Measurements from ENCODE around the gene PRDM5. TPM values are rescaled to one million over a fixed set of nuclear protein-coding genes. Genes with fewer than 3 reads are reported as not detected.

The PRDM5 gene
- total RNA-seq, 1 donor from 2014 or later, result 6.5 TPM

GRCh38 chr4:120918788-120919187 lies 3.7 kb downstream of the PRDM5 start:
- Histone ChIP-seq H3K4me1 (ENCODE audit: insufficient read depth, low read length) (peaks cover 6% of the 10 kb centered on the region), H3K9ac (ENCODE audit: low read length) (no peak overlapping the region), H2AFZ (ENCODE audit: low read depth, low read length) (no peak overlapping the region), H3K27me3 (ENCODE audit: insufficient read depth, low read length) (no peaks in the 10 kb centered on the region), H3K4me2 (ENCODE audit: low read length) (no peak overlapping the region), H4K20me1 (ENCODE audit: insufficient read depth, low read length) (no peaks in the 10 kb centered on the region), H3K9me3 (ENCODE audit: insufficient read depth, low read depth, low read length) (no peaks in the 10 kb centered on the region), H3K36me3 (ENCODE audit: insufficient read depth, low read length) (no peaks in the 10 kb centered on the region), H3K4me3 (ENCODE audit: insufficient read depth, low read depth, low read length) (no peak overlapping the region), H3K27ac (ENCODE audit: low read depth, low read length) (no peak overlapping the region), H3K79me2 (ENCODE audit: insufficient read depth, low read length) (peaks cover 14% of the 10 kb centered on the region)
- no peaks in the 10 kb centered on the region for H3K9me3 Mint-ChIP-seq (ENCODE audit: unreplicated experiment)
- no peak overlapping the region for H3K4me3 Mint-ChIP-seq (ENCODE audit: unreplicated experiment)
- DNase-seq (ENCODE audit: low read depth), result peak; percentile 27
- TF ChIP-seq EZH2 (IDR thresholded peaks at IDR 0.05; ENCODE audit: insufficient read depth, low read length), result no peak
- no peak for TF ChIP-seq CTCF (IDR thresholded peaks at IDR 0.05; ENCODE audit: insufficient read depth, low read depth, low read length)
- no peak for FAIRE-seq
- no peaks in the 10 kb centered on the region for H3K27me3 Mint-ChIP-seq (ENCODE audit: low read depth, unreplicated experiment)
- no peaks in the 10 kb centered on the region for H3K36me3 Mint-ChIP-seq (ENCODE audit: low read depth, unreplicated experiment)
- no peak overlapping the region for H3K27ac Mint-ChIP-seq (ENCODE audit: unreplicated experiment)
- H3K4me1 Mint-ChIP-seq (ENCODE audit: low read depth, unreplicated experiment), result peaks cover 3% of the 10 kb centered on the region

- Histone ChIP-seq H3K4me3 (ENCODE audit: insufficient read depth, low read depth, low read length) (no peak overlapping the region), H2AFZ (ENCODE audit: low read depth, low read length) (no peak overlapping the region), H3K9ac (ENCODE audit: low read length) (no peak overlapping the region), H3K4me2 (ENCODE audit: low read length) (no peak overlapping the region), H4K20me1 (ENCODE audit: insufficient read depth, low read length) (no peaks in the 10 kb centered on the region), H3K79me2 (ENCODE audit: insufficient read depth, low read length) (peaks cover 14% of the 10 kb centered on the region), H3K27me3 (ENCODE audit: insufficient read depth, low read length) (no peaks in the 10 kb centered on the region), H3K4me1 (ENCODE audit: insufficient read depth, low read length) (peaks cover 6% of the 10 kb centered on the region), H3K9me3 (ENCODE audit: insufficient read depth, low read depth, low read length) (no peaks in the 10 kb centered on the region), H3K36me3 (ENCODE audit: insufficient read depth, low read length) (no peaks in the 10 kb centered on the region), H3K27ac (ENCODE audit: low read depth, low read length) (no peak overlapping the region)
- Mint-ChIP-seq H3K27me3 (ENCODE audit: low read depth, unreplicated experiment) (no peaks in the 10 kb centered on the region), H3K9me3 (ENCODE audit: unreplicated experiment) (no peaks in the 10 kb centered on the region), H3K4me1 (ENCODE audit: low read depth, unreplicated experiment) (peaks cover 3% of the 10 kb centered on the region), H3K36me3 (ENCODE audit: low read depth, unreplicated experiment) (no peaks in the 10 kb centered on the region), H3K4me3 (ENCODE audit: unreplicated experiment) (no peak overlapping the region), H3K27ac (ENCODE audit: unreplicated experiment) (no peak overlapping the region)
- DNase-seq (ENCODE audit: low read depth), result no peak
- no peak for FAIRE-seq
- TF ChIP-seq EZH2 (IDR thresholded peaks at IDR 0.05; ENCODE audit: insufficient read depth, low read length), result no peak
- no peak for TF ChIP-seq CTCF (IDR thresholded peaks at IDR 0.05; ENCODE audit: insufficient read depth, low read depth, low read length)
These were observed 4.4 kb downstream of the PRDM5 start for GRCh38 chr4:120918092-120918491.

DNA sequence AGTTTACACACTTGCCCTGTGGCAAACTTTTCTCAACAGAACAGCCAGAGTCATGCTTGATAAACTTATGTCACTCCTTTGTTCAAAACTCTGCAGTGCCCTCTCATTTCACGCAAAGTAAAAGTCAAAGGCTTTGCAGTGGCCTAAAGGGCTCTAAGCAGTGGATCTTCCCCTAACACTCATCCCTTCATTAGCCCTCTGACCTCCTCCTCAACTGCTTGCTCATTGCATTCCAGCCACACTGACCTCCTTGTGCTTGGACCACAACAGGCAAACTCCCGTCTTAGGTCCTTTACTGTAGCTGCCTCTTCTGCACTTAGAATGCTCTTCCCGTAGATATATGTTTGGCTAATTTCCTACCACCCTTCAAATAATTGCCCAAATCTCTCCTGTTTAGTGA lies 5.6 kb downstream of the PRDM5 start:
- FAIRE-seq, result no peak

More for the DNA sequence above, 5.6 kb downstream of the PRDM5 start:
- H3K4me2 ChIP-seq (ENCODE audit: low read length), result no peak overlapping the region
- no peaks in the 10 kb centered on the region for H3K9me3 ChIP-seq (ENCODE audit: insufficient read depth, low read depth, low read length)
- H3K79me2 ChIP-seq (ENCODE audit: insufficient read depth, low read length), result peaks cover 14% of the 10 kb centered on the region
- H3K4me3 ChIP-seq (ENCODE audit: insufficient read depth, low read depth, low read length), result no peak overlapping the region
- H3K4me1 ChIP-seq (ENCODE audit: insufficient read depth, low read length), result peaks cover 6% of the 10 kb centered on the region
- no peaks in the 10 kb centered on the region for H3K27me3 Mint-ChIP-seq (ENCODE audit: low read depth, unreplicated experiment)
- no peak overlapping the region for H3K27ac Mint-ChIP-seq (ENCODE audit: unreplicated experiment)
- H2AFZ ChIP-seq (ENCODE audit: low read depth, low read length), result no peak overlapping the region
- H3K4me3 Mint-ChIP-seq (ENCODE audit: unreplicated experiment), result no peak overlapping the region
- DNase-seq (ENCODE audit: low read depth), result no peak
- no peaks in the 10 kb centered on the region for H3K36me3 Mint-ChIP-seq (ENCODE audit: low read depth, unreplicated experiment)
- H3K36me3 ChIP-seq (ENCODE audit: insufficient read depth, low read length), result no peaks in the 10 kb centered on the region
- no peak overlapping the region for H3K9ac ChIP-seq (ENCODE audit: low read length)
- no peaks in the 10 kb centered on the region for H3K27me3 ChIP-seq (ENCODE audit: insufficient read depth, low read length)
- no peak for TF ChIP-seq CTCF (IDR thresholded peaks at IDR 0.05; ENCODE audit: insufficient read depth, low read depth, low read length)
- H4K20me1 ChIP-seq (ENCODE audit: insufficient read depth, low read length), result no peaks in the 10 kb centered on the region
- H3K27ac ChIP-seq (ENCODE audit: low read depth, low read length), result no peak overlapping the region
- H3K4me1 Mint-ChIP-seq (ENCODE audit: low read depth, unreplicated experiment), result peaks cover 3% of the 10 kb centered on the region
- H3K9me3 Mint-ChIP-seq (ENCODE audit: unreplicated experiment), result no peaks in the 10 kb centered on the region
